ENCODE results near the gene SLC10A4.

Gene SLC10A4

GRCh38 chr4:48490012-48490679 is 7.0 kb downstream of the SLC10A4 start, which contains the start of gene ZAR1:
Gene ZAR1, plus strand, starts transcription at chr4:48490252. Its CDS starts 40 bp downstream, at chr4:48490292.
- no peak for DNase-seq

- no peak for DNase-seq
Measured at GRCh38 chr4:48490680-48491513, 7.8 kb downstream of the SLC10A4 start.

GRCh38 chr4:48491514-48492176 is 8.5 kb downstream of the SLC10A4 start:
- no peak for DNase-seq

- no peak for DNase-seq
Measured at GRCh38 chr4:48493452-48494100, 10.4 kb downstream of the SLC10A4 start.

GRCh38 chr4:48495941-48496340 is 12.8 kb downstream of the SLC10A4 start:
- no peak for DNase-seq

- no peak for DNase-seq
Measured at GRCh38 chr4:48498895-48499294, 15.8 kb downstream of the SLC10A4 start.

- no peak for DNase-seq
Measured at GRCh38 chr4:48499551-48500066, 16.5 kb downstream of the SLC10A4 start.

GRCh38 chr4:48503233-48504025 is 20.3 kb downstream of the SLC10A4 start:
- no peak for DNase-seq

GRCh38 chr4:48504026-48504330 is 20.8 kb downstream of the SLC10A4 start:
- DNase-seq, result no peak

- DNase-seq, result no peak
Measured at GRCh38 chr4:48504352-48504751, 21.2 kb downstream of the SLC10A4 start.

- no peak for DNase-seq
Measured at GRCh38 chr4:48506716-48507115, 23.6 kb downstream of the SLC10A4 start.

- no peak for DNase-seq
Measured at GRCh38 chr4:48509543-48509942, 26.4 kb downstream of the SLC10A4 start.

- DNase-seq, result no peak
Measured at GRCh38 chr4:48518143-48518542, 35.0 kb downstream of the SLC10A4 start.

GRCh38 chr4:48526406-48526805 is 43.3 kb downstream of the SLC10A4 start:
- no peak for DNase-seq

GRCh38 chr4:48538358-48538757 is 55.2 kb downstream of the SLC10A4 start:
- no peak for DNase-seq
